Muscle layer of duodenum (tissue), 2 donors: ENCODE measurements around the gene TMEM167B.
A peak's percentile ranks its signal among the peaks of the same experiment; 100 is the strongest.
"Not testable (repeated sequence)": the region's sequence is repeated elsewhere in the genome, so short reads cannot be mapped to it uniquely, and the experiment has no call there.

ENCODE experiments used
- H3K27ac ChIP-seq: one replicate; pipeline ENCODE4 v1.7.0; 2013; ENCODE audit warnings: mild to moderate bottlenecking, low read length
- H3K27me3 ChIP-seq: one replicate; pipeline ENCODE4 v1.7.0; 2013; ENCODE audit warnings: low read depth, mild to moderate bottlenecking, control low read depth, low read length
- H3K36me3 ChIP-seq, 2 donors: one replicate each; pipeline ENCODE4 v1.7.0; 2013; ENCODE audit warnings: low read length in 2 of 2, control low read depth in 1 of 2, mild to moderate bottlenecking in 1 of 2; ENCODE audit not compliant: insufficient read depth in 2 of 2, control insufficient read depth in 1 of 2
- H3K4me1 ChIP-seq, 2 donors: one replicate each; pipeline ENCODE4 v1.7.0; 2013; ENCODE audit warnings: low read length in 2 of 2, mild to moderate bottlenecking in 2 of 2, control low read depth in 1 of 2, moderate library complexity in 1 of 2; ENCODE audit not compliant: insufficient read depth in 2 of 2, control insufficient read depth in 1 of 2
- H3K4me3 ChIP-seq, 2 donors: one replicate each; pipeline ENCODE4 v1.7.0; 2013; ENCODE audit warnings: low read length in 2 of 2, low read depth in 1 of 2, mild to moderate bottlenecking in 1 of 2
- H3K9me3 ChIP-seq, 2 donors: one replicate each; pipeline ENCODE4 v1.7.0; 2013; ENCODE audit warnings: low read length in 2 of 2, control low read depth in 1 of 2, mild to moderate bottlenecking in 1 of 2; ENCODE audit not compliant: control insufficient read depth in 1 of 2
- donor health status: healthy.

Gene TMEM167B

GRCh38 chr1:109090196-109091077 is at the start of gene TMEM167B:
TSS of gene TMEM167B (plus strand) at chr1:109090764. CDS start at chr1:109090873, 109 bp downstream.
- H3K36me3 ChIP-seq, result peaks cover 10 to 26% of the 10 kb centered on the region in 2 donors
- H3K9me3 ChIP-seq, result no peaks in the 10 kb centered on the region
- H3K27me3 ChIP-seq, result no peaks in the 10 kb centered on the region
- peak within 1 kb of the TSS; percentile 73 to 98 for H3K4me3 ChIP-seq
- H3K4me1 ChIP-seq, result peaks cover 12 to 45% of the 10 kb centered on the region in 2 donors
- peak within 1 kb of the TSS; percentile 95 for H3K27ac ChIP-seq

- Histone ChIP-seq H3K9me3 (no peaks in the 10 kb centered on the region), H3K27ac (peak overlapping the region; percentile 39), H3K4me3 (peak overlapping the region; percentile 76 to 96), H3K27me3 (no peaks in the 10 kb centered on the region), H3K4me1 (peaks cover 0 to 7% of the 10 kb centered on the region in 2 donors), H3K36me3 (no peaks in the 10 kb centered on the region)
Observed at GRCh38 chr1:109040989-109041620, 49.5 kb upstream of the TMEM167B start.

- Histone ChIP-seq H3K9me3 (no peaks in the 10 kb centered on the region), H3K27ac (peak within 1 kb of the TSS; percentile 39), H3K36me3 (no peaks in the 10 kb centered on the region)
Observed at GRCh38 chr1:109041621-109042468, 48.7 kb upstream of the TMEM167B start, which contains the start of gene WDR47. TSS of gene WDR47 (minus strand) at chr1:109042102. CDS start at chr1:109023512, 18,590 bp downstream.

DNA sequence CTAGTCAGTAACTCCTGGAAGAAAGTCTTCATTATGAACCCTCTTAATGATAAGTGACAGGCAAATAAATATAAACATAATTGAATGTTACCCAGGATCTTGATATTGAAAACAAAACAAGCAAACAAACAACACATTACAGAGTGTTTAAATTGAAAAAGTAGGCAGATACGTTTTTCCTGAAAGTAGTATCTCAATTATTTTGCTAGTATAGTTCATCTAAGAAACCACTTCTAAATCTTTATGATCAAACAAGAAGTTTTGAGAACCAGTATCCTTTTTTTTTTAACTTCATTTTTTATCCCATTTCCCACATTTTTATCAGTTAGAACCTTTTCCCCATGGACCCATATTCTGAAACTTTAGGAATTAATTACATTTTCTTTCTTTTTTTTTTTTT is 45.0 kb upstream of the TMEM167B start:
- Histone ChIP-seq H3K4me1 (peaks cover 0 to under 1% of the 10 kb centered on the region in 2 donors), H3K36me3 (no peaks in the 10 kb centered on the region), H3K9me3 (no peaks in the 10 kb centered on the region), H3K4me3 (no peak overlapping the region), H3K27ac (no peak overlapping the region), H3K27me3 (no peaks in the 10 kb centered on the region)

More at GRCh38 chr1:109041621-109042468, 48.7 kb upstream of the TMEM167B start, which contains the start of gene WDR47:
- Histone ChIP-seq H3K4me3 (peak within 1 kb of the TSS; percentile 84 to 96), H3K27me3 (no peaks in the 10 kb centered on the region), H3K4me1 (peaks cover 0 to 7% of the 10 kb centered on the region in 2 donors)

- no peaks in the 10 kb centered on the region for H3K4me1 ChIP-seq
Observed at GRCh38 chr1:109046671-109047070, 43.9 kb upstream of the TMEM167B start.

DNA sequence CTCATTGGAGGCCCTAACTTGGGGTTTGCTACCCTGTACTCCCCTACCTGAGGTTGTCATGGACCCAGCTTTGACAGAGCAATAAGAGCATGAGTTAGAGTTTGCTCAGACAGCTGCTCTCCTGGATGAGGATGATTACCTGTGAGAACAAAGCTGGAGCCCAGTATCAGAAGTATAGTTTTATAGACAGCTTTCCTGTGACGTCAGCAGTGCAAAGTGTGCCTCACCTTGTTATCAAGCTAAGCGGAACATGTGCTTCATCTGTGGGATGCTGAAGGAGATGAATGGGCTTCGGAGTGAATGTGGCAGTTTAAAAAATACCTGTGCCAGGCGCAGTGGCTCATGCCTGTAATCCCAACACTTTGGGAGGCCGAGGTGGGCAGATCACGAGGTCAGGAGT is 43.2 kb upstream of the TMEM167B start:
- H3K9me3 ChIP-seq, result no peaks in the 10 kb centered on the region
- no peaks in the 10 kb centered on the region for H3K4me1 ChIP-seq
- no peak overlapping the region for H3K4me3 ChIP-seq
- no peaks in the 10 kb centered on the region for H3K27me3 ChIP-seq
- no peaks in the 10 kb centered on the region for H3K36me3 ChIP-seq
- H3K27ac ChIP-seq, result no peak overlapping the region

More at GRCh38 chr1:109046671-109047070, 43.9 kb upstream of the TMEM167B start:
- no peaks in the 10 kb centered on the region for H3K27me3 ChIP-seq
- H3K4me3 ChIP-seq, result no peak overlapping the region
- no peak overlapping the region for H3K27ac ChIP-seq
- no peaks in the 10 kb centered on the region for H3K9me3 ChIP-seq
- H3K36me3 ChIP-seq, result no peaks in the 10 kb centered on the region

DNA sequence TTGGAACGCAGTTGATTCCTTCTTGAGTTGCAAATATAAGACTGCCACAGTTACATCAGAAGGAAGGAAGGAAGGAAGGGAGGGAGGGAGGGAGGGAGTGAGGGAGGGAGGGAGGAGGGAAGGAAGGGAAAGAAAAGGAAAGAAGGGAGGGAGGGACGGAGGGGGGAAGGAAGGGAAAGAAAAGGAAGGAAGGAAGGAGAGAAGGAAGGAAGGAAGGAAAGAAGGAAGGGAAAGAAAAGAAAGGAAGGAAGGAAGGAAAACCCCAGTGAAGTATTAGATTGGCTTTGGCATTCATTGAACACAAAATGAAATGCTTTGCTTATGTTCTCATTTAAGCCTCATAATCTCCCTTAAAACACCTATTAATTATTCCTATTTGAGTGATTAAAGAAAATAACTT is 42.2 kb upstream of the TMEM167B start:
- Histone ChIP-seq H3K4me3 (no peak overlapping the region), H3K27ac (no peak overlapping the region), H3K27me3 (no peaks in the 10 kb centered on the region), H3K4me1 (no peaks in the 10 kb centered on the region), H3K9me3 (no peaks in the 10 kb centered on the region), H3K36me3 (no peaks in the 10 kb centered on the region)

DNA sequence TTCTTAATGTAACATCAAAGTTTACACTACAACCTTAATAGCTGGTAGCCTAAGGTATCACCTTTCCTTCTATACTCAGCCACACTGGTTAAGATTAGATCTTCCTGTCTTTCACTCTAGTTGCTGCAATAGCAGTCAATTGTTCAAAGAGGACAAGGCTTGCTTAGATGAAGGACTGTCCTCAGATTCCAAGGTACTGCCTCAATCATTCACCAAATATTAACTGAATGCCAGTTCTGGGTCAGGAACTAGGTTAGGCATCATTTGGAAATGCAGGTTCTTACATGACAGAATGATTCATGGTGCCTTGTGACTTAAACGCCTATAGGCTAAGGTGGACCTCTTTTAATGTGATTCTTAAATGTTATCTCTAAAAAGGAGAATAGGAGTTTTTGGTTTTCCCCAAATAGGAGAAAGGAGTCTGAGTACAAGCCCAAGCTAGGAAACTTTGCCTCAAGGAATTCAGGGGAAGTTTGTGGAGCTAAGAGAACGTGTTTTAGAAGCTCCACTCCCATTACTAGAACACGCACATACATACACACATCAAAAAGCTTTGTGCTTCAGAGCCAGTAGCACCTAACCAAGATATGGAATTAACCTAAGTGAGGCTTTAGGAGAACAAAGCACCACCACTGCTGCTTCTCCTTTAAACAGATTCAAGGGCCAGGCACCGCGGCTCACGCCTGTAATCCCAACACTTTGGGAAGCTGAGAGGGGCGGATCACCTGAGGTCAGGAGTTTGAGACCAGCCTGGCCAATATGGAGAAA is 40.2 kb upstream of the TMEM167B start:
- Histone ChIP-seq H3K4me3 (no peak overlapping the region), H3K27ac (no peak overlapping the region), H3K9me3 (no peaks in the 10 kb centered on the region), H3K27me3 (no peaks in the 10 kb centered on the region), H3K36me3 (no peaks in the 10 kb centered on the region), H3K4me1 (no peaks in the 10 kb centered on the region)

DNA sequence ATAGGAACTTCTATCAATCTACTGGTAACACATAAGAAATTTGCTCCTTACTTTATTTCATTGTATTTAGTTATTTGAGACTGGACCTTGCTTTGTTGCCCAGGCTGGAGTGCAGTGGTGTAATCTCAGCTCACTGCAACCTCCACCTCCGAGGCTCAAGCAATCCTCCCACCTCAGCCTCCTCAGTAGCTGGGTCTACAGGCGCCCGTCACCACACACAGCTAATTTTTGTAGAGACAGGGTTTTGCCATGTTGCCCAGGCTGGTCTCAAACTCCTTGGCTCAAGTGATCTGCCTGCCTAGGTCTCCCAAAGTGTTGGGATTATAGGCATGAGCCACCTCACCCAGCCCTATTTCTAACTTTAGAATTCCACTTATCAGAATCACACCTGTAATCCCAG is 38.4 kb upstream of the TMEM167B start:
- not testable (repeated sequence) for H3K27me3 ChIP-seq, H3K36me3 ChIP-seq, H3K27ac ChIP-seq, H3K4me1 ChIP-seq, H3K9me3 ChIP-seq, H3K4me3 ChIP-seq

GRCh38 chr1:109056064-109056463 is 34.5 kb upstream of the TMEM167B start:
- Histone ChIP-seq H3K27me3 (no peaks in the 10 kb centered on the region), H3K4me3 (no peak overlapping the region)

More at GRCh38 chr1:109056064-109056463, 34.5 kb upstream of the TMEM167B start:
- no peaks in the 10 kb centered on the region for H3K36me3 ChIP-seq
- H3K9me3 ChIP-seq, result no peaks in the 10 kb centered on the region
- H3K27ac ChIP-seq, result no peak overlapping the region
- H3K4me1 ChIP-seq, result no peaks in the 10 kb centered on the region
